OCI-LY1 (cell line): ENCODE results near the gene PSMA5.

ENCODE experiments used
- CTCF ChIP-seq: fragments of 200-600 bp; sonication (generic), shearing (Covaris generic); IDR thresholded peaks from 2 replicates; pipeline ENCODE4 v1.5.1; 2017; ENCODE audit warnings: mild to moderate bottlenecking, antibody characterized with exemption, low read length, moderate library complexity, mixed read lengths
- EZH2 ChIP-seq: fragments of 200-600 bp; sonication (generic), shearing (Covaris generic); IDR thresholded peaks from 2 replicates; pipeline ENCODE4 v1.8.0; 2017; ENCODE audit warnings: borderline replicate concordance, mixed run types, mild to moderate bottlenecking, antibody characterized with exemption, low read length, moderate library complexity, mixed read lengths

DNA sequence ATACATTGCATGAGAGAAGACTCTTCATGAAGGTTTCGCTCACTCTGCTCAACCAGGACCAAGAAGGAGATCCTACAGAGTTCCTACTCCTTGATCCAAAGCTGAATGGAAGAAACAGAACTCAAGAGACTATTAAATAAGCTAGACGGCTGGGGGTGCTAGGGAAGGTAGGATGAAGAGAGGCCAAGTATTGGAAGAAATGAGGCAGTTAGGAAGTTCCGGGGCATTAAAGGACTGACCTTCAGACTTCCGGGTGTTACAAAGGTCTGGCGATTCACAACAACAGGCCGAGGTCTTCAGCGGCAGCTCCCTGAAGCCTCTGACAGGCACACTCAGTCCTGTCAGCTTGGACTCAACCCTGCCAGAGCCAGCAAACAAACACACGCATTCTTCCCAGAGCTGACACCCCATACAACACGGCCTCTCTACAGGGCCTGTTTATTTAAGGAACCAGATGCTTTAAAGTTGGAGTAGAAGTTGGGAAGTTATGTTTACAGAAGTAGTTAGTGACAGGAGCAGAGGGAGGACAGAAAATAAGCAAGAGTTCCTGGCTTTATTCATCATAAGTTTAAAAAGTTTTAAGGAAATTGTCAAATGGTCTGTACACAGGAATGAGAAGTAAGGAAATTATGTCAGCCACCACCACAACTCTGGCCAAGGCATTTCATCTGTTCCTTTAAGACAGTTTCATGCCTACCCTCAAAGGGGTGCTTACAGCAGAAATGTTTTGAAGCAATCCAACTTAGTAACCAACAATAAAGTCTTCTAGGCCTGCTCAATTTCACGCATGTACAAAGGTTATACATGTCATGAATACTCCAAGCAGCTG, 33.2 kb downstream of the PSMA5 start:
- no peak for TF ChIP-seq CTCF
- TF ChIP-seq EZH2 = no peak
